NCI-H2081 (cell line): ENCODE measurements around the gene LRRC72.
"Not testable (repeated sequence)": the region's sequence is repeated elsewhere in the genome, so short reads cannot be mapped to it uniquely, and the experiment has no call there.

Experiments used
- DNase-seq, 2 experiments: peaks; one replicate each; lab custom pipeline; 2025; lab: John Stamatoyannopoulos, UW

LRRC72 gene

DNA sequence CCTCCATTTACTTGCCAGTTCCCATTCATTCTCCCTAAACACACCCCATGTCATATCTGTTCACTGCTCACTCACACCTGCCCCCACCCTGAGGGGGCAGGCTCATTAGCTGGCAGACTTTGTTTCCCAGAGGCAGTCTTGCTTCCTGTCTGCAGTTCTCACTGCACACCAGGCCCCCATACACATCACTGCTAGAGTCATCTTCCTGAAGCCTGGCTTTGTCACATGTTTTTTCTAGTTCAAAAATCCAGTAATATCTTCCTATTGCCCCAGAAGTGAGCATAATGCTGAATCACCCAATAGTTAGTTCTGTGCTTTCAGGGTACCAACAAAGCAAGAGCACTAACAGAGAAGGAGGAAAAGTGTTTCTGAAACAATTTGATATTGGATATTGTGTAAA lies 1.9 kb downstream of the LRRC72 start:
- no peak for DNase-seq

GRCh38 chr7:16529697-16530096 lies 3.1 kb downstream of the LRRC72 start:
- no peak for DNase-seq

GRCh38 chr7:16531707-16532106 lies 5.1 kb downstream of the LRRC72 start:
- no peak for DNase-seq

GRCh38 chr7:16532272-16532671 lies 5.6 kb downstream of the LRRC72 start:
- DNase-seq, result no peak

- no peak for DNase-seq
Measured at GRCh38 chr7:16535500-16535899, 8.9 kb downstream of the LRRC72 start.

DNA sequence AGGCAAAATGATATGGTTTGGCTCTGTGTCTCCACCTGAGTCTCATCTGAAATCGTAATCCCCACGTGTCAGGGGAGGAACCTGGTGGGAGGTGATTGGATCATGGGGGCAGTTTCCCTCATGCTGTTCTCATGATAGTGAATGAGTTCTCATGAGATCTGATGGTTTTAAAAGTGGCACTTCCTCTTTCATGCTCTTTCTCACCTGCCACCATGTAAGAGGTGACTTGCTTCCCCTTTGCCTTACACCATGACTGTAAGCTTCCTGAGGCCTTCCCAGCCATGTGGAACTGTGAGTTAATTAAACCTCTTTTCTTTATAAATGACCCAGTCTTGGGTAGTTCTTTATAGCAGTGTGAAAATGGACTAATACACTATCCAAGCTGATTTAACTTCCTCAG lies 13.9 kb downstream of the LRRC72 start:
- not testable (repeated sequence) for DNase-seq

DNA sequence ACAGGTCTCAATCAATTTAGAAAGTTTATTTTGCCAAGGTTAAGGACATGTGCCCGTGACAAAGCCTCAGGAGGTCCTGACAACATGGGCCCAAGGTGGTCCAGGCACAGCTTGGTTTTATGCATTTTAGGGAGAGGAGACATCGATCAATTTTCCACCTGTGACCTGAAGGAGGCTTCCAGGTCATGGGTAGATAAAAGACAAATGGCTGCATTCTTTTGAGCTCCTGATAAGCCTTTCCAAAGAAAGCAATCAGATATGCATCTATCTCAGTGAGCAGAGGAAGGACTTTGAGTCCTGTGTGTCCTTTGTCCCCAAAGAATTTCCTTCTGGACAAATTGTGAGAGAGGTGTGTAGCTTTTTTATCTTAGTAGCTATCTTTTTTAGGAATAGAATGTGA lies 15.8 kb downstream of the LRRC72 start:
- DNase-seq, result no peak

- no peak for DNase-seq
Measured at GRCh38 chr7:16543456-16543855, 16.8 kb downstream of the LRRC72 start.

DNA sequence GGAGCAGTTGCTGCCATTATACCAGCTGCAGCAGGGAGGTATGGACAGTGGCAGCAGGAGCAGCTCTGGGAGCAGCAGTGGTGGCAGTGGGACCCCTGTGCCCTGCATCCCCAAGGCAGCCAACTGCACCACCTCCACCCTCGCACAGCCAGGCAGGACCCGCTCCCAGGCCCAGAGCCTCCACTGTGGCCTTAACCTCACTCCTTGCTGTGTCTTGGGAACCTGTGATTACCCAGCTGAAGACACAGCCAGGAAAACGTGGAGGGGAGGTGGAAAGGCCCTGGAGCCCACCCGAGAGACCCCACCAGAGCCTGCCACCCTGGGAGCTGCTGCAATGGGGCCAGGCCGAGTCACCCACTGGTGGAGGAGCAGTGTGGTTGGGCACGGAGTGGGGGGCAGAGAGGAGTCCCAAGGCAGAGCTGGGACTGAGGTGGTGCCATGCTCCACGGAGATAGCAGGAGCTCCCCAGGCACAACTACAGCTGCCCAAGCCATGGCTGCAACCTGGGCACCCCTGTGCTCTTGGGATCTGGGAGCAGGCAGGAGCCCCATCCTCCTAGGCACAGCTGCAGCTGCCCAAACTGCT lies 20.4 kb downstream of the LRRC72 start:
- DNase-seq, result no peak

DNA sequence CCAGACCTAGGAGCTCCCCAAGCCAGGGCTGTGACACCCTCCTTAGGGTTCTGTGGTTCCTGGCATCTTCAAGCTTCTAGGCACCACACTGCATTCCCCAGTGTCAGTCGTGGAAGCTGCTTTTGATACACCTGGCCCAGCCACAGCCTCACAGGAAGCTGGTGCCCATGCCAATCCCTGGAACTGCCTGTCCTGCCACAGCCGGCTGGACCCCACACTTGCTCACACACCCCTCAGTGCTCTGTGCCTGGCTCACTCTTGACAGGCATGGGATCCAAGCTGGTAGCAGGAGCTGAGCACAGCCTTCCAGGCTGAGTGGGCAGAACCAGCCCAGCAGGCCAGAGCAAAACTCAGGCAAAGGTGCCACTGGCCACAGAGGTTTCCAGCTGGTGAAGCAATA lies 21.8 kb downstream of the LRRC72 start:
- no peak for DNase-seq

DNA sequence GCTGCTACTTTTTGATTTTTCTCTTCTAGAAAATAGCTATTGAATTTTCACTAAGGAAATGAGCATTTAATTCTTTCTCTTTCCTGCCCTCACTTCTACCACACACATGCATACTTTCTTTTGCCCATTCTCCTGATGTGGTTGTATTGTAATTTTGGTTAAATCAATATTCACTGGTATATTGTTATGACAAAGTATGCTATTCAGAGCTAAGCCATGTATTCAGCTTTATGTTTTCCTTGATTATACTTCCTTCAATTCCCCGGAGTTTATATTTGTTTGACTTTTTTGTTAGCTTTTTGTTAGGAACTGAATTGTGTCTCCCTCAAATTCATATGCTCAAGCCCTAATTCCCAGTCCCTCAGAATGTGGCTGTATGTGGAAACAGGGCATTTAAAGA lies 24.0 kb downstream of the LRRC72 start:
- peak in 1 of 2 experiments; percentile 16 for DNase-seq

DNA sequence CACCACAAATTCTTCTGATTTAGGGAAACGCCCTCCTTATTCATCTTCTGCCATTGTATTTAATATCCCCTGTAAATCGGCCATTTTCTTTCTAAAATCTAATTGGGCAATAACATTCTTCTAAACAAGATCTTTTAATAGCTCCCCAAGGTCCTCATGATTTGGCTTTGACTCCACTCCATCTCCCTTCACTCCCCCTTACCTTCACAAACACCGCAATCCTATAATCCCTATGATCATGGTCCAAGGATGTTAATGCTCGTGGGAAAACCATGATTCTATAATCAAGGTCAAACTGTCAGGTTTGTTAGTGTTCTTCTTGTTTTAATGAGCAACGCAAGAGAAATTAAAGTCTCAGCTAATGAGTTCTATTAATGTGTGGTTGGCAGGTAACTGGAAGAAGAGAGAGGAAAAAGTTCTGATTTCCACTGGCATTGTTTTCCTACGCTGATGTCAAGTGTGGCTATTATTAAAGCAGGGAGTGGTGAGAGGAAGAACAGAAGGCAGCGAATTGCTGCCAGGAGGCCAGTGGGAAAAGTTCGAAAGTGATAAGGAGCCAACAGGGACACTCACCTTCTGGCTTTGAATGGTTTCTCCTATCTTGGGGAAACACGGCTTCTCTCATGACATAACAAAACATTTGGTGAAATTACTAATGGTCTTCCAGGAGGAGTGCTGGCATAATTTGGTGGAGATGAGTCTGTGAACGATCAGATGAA lies 28.1 kb downstream of the LRRC72 start:
- DNase-seq, result no peak

GRCh38 chr7:16556359-16556758 lies 29.7 kb downstream of the LRRC72 start:
- DNase-seq, result no peak

GRCh38 chr7:16558761-16559302 lies 32.2 kb downstream of the LRRC72 start:
- DNase-seq, result no peak

GRCh38 chr7:16559497-16560179 lies 33.0 kb downstream of the LRRC72 start:
- no peak for DNase-seq

DNA sequence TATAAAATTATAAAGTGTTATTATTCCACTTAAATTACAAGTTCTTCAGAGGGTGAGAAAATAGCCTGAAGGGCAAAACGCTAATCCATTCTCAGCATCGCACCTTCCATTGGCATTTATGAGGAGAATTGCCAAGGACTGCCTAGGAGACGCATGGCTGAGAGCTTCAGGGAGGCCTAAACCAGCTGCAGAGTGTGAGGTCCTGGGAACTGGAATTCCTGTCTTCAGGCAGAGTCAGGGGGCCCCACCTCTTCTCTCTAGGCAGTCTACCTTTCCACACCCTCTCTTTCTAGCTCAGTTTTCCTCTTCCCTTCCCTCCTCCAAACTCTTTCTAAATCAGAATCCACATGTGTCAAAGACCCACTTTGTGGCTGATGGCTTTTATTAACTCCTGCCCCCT lies 35.3 kb downstream of the LRRC72 start:
- no peak for DNase-seq

DNA sequence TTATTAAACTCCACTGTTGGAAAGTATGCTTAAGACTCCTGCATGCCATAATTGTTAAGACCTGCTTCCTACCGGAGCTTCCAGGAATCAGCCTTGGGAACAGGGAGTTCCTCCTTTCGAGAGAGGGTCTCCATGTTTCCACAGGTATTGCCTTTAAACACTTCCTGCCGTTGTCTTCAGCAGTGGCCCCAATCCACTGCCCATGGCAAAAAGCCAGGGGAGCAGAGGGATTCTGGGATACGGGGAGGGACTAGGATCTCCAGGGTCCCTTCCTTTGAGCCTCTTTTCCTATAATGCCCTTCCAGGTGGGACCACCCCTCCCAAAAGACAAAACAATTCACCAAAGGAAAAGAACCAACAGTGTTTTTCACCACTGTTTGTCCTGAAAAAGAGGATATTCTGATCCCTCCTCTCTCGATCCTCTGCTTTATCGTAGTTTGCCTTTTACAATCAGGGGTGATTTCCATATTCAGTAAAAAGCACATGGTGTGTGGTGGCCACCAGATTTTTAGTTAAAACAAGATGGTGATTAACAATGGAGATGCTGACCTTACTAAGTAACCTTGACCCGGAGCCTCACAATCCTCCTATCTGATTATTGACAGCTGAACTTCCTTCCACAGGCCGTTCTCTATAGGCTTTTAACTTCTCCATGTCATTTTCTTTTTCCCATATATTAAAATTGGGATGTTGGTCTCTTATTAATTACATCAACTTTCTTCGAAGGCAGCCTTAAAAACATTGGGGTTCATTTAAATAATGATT lies 36.0 kb downstream of the LRRC72 start:
- no peak for DNase-seq

DNA sequence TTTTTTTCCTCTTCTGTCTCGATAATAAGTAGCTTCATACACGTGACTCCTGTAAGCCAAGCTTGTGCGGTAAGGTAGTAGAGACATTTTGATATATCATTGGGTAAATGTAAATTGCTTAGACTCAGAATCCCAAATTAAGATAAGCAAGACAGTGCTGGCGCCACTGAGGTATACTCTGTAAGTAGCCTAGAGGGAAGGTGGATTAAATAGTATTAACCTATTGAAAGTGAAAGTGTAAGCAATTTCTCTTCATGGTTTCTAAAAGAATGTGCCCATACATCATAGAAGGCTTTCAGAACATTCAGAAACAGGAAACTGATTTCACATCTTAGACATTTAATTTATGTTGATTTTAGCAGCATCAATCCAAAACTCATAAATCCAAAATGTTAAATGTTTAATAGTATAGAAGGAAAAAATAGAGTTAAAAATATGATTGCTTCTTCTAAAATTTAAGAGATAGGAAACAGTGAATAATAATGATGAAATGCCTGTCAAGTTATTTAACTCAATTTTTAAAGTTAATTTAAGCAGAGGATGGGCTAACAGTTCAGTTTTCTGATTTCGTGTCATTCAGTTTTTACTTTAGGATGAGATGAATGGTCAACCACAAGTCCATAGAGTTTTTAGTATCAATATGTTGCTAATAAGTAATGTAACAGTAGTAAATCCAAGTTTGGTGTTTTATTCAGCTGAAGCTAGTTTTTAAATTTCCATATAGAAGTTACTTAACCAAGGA lies 36.8 kb downstream of the LRRC72 start:
- DNase-seq, result no peak

DNA sequence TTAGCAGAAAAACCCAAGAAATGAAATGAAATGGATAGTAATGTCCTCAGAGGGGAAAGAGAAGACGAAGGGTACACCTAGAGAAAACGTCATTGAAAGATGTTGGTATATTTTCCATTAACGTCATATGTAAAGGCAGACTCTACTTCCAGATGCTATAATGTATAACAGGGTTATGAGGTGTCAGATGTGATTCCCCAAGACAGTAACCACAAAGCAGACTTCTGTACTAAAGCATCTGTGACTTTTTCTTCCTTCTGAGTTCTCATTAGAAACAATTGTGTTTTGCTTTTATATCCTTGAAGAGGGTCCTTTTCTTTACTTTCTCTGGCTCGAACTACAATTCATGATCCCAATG lies 37.4 kb downstream of the LRRC72 start:
- no peak for DNase-seq

DNA sequence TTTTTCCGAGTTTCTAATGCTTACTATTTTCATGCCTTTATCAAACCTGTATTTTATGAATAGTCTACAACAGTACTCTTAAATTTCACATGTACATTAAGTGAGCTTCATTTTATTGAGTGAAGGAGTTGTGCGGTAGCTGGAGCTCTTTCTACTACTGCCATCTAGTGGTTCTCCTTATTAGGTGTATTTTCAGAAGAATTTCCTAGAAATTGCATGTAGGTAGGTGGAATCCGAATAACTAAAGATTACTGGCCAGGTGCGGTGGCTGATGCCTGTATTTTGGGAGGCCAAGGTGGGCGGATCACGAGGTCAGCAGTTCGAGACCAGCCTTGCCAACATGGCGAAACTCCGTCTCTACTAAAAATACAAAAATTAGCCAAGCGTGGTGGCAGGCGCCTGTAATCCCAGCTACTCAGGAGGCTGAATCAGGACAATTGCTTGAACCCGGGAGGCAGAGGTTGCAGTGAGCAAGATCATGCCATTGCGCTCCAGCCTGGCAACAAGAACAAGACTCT lies 38.3 kb downstream of the LRRC72 start:
- peak; percentile 75 to 78 for DNase-seq

DNA sequence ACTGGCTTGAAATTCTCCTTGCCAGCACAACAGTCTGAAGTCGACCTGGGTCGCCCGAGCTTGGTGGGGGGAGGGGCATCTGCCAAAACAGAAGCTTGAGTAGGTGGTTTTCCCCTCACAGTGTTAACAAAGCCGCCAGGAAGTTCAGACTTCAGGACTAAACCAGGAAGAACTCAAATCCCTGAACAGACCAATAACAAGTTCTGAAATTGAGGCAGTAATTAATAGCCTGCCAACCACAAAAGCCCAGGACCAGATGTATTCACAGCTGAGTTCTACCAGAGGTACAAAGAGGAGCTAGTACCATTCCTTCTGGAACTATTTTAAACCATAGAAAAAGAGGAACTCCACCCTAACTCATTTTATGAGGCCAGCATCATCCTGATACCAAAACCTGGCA lies 45.3 kb downstream of the LRRC72 start:
- no peak for DNase-seq

DNA sequence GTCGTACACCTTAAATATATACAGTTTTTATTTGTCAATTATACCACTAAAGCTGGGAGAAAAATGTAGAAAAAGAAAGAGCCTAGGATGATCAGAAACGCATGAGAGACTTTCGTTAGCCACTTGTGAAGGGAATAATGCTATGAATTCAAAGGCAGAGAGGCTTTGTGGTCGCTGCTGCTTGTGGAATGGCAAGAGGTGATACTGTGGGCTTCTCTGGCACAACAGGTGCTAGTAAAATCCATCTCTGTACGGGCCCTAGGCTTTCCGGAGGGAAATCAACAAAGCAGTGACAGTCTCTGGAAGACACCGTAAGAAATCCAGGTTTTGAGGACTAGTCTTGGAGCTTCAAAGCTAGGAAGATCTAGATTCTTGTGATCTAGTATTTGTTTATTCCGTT lies 52.6 kb downstream of the LRRC72 start:
- DNase-seq, result no peak
